Raji (cell line): ENCODE data around the gene DIRAS1.

ENCODE experiments used
- POLR2A ChIP-seq: IDR thresholded peaks from 2 replicates; pipeline ENCODE4 v1.6.1; 2011; ENCODE audit warnings: low read depth, low read length, control low read depth; ENCODE audit not compliant: insufficient read depth

The DIRAS1 gene

DNA sequence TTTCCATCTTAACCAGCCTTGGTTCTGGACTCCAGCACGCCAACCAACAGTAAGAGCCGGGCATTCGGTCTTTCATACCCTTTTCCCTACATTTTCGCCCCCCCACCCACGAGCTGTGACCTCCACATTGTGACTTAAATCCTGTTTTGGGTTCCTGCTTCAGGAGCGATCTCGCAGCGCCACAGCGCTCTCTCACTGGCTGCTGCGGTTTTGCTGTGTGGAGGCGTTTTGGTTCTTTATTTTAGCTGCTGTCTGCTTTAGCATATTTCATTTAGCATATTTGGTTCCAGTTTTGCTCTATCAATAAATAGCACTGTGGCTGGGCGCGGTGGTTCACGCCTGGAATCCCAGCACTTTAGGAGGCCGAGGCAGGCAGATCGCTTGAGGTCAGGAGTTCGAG, 38.2 kb upstream of the DIRAS1 start:
- no peak for TF ChIP-seq POLR2A

DNA sequence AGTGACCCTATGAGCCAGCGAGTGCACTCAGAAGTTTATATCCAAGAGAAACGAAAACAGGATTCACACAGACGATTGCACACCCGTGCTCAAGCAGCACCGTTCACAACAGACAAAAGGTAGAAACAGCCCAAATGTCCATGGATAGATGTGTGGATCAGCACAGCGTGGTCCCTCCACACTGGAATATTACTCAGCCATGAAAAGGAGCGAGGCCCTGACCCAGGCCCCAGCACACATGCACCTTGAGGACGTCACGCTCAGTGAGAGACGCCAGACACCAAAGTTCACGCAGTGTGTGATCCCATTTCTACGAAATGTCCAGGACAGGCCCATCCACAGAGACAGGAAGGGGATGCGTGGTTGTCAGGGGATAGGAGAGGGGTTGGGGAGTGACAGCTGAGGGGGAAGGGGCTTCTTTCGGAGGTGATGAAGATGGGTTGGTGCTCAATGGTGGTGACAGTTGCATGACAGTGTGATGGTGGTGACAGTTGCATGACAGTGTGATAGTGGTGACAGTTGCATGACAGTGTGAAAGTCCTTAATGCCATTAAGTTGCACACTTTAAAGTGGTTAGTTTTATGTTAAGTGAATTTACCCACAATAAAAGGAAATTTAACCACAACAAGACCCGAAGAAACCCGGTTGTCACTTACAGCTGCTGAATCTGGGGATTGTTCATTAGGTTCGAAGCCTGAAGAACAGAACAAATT, 37.6 kb upstream of the DIRAS1 start:
- no peak for TF ChIP-seq POLR2A

GRCh38 chr19:2756921-2757881, 36.0 kb upstream of the DIRAS1 start:
- TF ChIP-seq POLR2A = no peak

- no peak for TF ChIP-seq POLR2A
Observed at GRCh38 chr19:2756477-2756876, 35.3 kb upstream of the DIRAS1 start.

DNA sequence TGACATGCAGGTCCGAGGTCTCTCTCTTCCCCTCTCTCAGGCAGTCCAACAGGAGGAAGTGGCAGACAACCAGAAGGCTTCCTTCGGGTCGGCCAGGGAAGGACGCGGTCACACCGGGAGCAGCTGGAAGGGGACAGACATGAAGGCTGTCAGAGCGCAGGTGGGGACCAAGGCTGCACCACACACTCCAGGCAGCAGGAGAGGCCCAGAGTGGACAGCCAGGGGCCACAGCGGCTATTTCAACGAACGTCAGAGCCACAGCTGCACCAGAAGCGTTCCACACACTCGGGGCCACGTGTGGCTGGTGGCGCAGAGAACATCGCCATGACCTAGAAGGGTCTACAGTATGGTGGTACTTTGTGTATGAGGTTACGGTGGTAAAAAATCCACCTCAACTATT, 34.6 kb upstream of the DIRAS1 start:
- no peak for TF ChIP-seq POLR2A

- no peak for TF ChIP-seq POLR2A
Observed at GRCh38 chr19:2755448-2755705, 34.2 kb upstream of the DIRAS1 start.

- no peak for TF ChIP-seq POLR2A
Observed at GRCh38 chr19:2754659-2755447, 33.7 kb upstream of the DIRAS1 start.

DNA sequence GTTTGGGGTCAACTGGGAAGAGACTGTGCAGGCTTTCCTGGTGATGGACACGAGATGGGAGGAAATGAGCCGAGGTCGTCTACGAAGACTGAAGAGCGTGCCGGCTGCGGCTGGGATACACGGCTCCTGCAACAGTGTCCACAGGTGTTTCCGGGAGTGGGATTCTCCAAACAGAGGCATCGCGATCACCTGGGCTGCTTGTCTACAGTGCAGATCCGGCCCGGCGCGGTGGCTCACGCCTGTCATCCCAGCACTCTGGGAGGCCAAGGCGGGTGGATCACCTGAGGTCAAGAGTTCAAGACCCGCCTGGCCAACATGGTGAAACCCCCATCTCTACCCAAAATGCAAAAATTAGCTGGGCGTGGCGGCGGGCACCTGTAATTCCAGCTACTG, 30.3 kb upstream of the DIRAS1 start:
- TF ChIP-seq POLR2A = no peak

DNA sequence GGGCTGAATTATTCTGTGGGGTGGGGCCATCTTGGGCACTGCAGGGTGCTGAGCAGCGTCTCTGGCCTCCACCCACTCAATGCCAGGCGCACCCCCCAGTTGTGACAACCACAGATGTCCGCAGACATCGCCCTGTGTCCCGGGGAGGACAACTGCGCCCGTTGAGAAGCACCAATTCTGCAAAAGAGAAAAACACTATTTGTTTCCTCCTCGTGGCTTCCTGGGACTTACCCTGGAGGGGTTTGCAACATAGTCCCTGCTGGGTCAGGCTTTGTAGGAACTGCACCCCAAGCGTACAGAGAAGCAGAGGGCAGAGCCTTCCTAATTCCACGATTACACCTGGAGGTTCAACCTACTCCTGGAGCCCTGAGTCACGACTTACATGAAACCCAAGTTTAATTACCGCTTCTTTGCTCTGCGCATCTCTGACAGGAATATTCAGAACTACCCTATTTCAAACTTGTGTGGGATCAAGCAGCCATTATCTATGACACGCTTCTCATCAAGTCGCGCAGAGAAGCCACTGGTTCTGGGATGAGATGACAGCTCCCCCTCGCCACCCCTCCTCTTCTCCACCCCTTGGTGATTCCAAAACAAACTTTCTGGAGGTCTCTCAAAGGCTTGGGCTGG, 29.8 kb upstream of the DIRAS1 start:
- TF ChIP-seq POLR2A = no peak

GRCh38 chr19:2747349-2747748, 26.2 kb upstream of the DIRAS1 start:
- no peak for TF ChIP-seq POLR2A

DNA sequence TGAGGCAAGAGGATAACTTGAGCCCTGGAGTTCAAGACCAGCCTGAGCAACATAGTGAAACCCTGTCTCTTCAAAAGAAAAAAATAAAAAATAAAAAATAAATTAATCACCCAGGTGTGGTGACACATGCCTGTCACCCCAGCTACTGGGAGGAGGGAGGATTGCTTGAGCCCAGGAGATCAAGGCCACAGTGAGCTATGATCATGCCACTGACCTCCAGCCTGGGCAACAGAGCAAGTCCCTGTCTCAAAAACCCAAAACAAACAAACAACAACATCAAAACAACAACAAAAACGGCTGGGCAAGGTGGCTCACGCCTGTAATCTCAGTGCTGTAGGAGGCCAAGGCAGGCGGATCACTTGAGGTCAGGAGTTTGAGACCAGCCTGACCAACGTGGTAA, 22.9 kb upstream of the DIRAS1 start:
- TF ChIP-seq POLR2A = no peak

DNA sequence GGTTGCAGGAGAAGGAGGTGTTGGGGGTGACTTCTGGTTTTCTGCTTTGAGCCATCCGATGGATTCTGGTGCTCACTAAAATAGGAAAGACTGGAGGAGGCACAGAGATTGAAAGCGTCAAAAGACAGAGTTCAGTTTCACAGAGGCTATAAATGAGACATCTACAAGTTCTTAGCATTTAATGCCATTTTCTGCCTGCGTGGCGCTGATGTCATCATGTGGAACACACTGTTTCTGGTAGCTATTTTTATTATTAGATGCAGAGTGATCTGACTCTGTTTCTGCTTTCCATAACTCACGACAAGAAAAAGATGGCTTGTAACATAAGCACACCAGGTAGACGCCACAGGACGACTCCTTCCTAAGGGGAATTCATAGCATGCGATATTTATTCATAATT, 21.9 kb upstream of the DIRAS1 start:
- TF ChIP-seq POLR2A = no peak

GRCh38 chr19:2740314-2740656, 19.1 kb upstream of the DIRAS1 start:
- no peak for TF ChIP-seq POLR2A

DNA sequence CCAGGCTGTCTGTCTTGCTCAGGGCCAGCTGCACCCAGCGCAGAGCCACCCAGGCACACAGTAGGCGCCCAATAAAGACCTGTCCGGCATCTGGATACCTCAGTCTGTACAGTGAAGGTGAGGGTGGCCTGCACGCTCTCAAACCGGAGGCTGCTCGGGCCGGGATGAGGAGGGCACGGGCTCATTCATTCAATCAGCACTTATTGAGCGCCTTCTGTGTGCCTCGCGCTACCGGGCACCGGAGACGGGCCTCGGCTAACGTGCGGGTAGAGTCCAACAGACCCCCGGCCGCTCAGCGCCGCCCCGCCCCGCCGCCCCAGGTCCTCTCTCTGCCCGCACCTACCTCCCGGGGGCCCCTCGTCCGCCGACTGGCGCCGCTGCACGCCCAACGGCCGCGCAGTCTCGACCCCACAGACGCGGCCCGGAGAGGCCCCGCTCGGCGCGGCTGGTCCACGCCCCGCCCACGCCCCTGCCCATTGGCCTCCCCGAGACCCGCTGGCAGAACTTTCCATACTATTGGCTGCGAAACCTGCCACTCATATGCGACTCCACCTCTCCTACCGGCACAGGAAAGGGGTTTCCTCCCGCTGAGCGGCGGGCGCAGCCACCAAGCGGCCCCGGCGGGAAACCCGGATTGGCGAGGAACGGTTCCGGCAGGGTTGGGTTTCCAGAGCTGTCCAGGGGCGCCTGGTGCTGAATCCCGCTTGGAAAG, 18.6 kb upstream of the DIRAS1 start, which contains the start of gene SLC39A3:
SLC39A3 (minus strand) TSS at position 416 of the 712 bp plus-strand sequence. CDS start 2,760 bp downstream, outside the sequence.
- peak; percentile 52; the same call in 1 of the 2 replicates for TF ChIP-seq POLR2A
